NCI-H226 (cell line): ENCODE data around the gene P3H4.

Experiments used
- DNase-seq: peaks from one replicate; pipeline ENCODE4 v3.0.0-alpha.2; 2015

P3H4 gene

GRCh38 chr17:41818024-41818423 is 6.3 kb upstream of the P3H4 start:
- DNase-seq = no peak

- no peak for DNase-seq
Observed at GRCh38 chr17:41816637-41817320, 5.0 kb upstream of the P3H4 start.

- DNase-seq = no peak
Observed at GRCh38 chr17:41814195-41814594, 2.4 kb upstream of the P3H4 start.

- no peak for DNase-seq
Observed at GRCh38 chr17:41813699-41814124, 2.0 kb upstream of the P3H4 start.

- DNase-seq = no peak
Observed at GRCh38 chr17:41813152-41813680, 1.5 kb upstream of the P3H4 start.

GRCh38 chr17:41812381-41813151 is 817 bp upstream of the P3H4 start, which contains the start of gene FKBP10:
FKBP10 (plus strand) TSS chr17:41813004; CDS start chr17:41813035, 31 bp downstream.
- peak; percentile 78 for DNase-seq

- no peak for DNase-seq
Observed at GRCh38 chr17:41810659-41811548, 845 bp downstream of the P3H4 start.

GRCh38 chr17:41806685-41807445 is 4.9 kb downstream of the P3H4 start:
- no peak for DNase-seq

GRCh38 chr17:41803049-41804020 is 8.4 kb downstream of the P3H4 start:
- DNase-seq = no peak

GRCh38 chr17:41801374-41802271 is 10.1 kb downstream of the P3H4 start:
- DNase-seq = peak; percentile 33

GRCh38 chr17:41800601-41801373 is 11.0 kb downstream of the P3H4 start:
- DNase-seq = peak; percentile 77

GRCh38 chr17:41799366-41799765 is 12.4 kb downstream of the P3H4 start:
- no peak for DNase-seq

- no peak for DNase-seq
Observed at GRCh38 chr17:41797377-41797776, 14.4 kb downstream of the P3H4 start.

- peak; percentile 31 for DNase-seq
Observed at GRCh38 chr17:41796121-41796895, 15.4 kb downstream of the P3H4 start.

- DNase-seq = no peak
Observed at GRCh38 chr17:41794540-41794975, 17.2 kb downstream of the P3H4 start.

GRCh38 chr17:41793784-41794539 is 17.8 kb downstream of the P3H4 start:
- DNase-seq = no peak
